K562 (cell line): Measurements from ENCODE around the gene OR8B12. TPM values are rescaled to one million over a fixed set of nuclear protein-coding genes. Genes with fewer than 3 reads are reported as not detected.

Experiments
- ATAC-seq: fragments of 200-7000 bp; cut with Tn5 transposase; 3 replicates; pipeline ENCODE4 v1.9.1; 2020; ENCODE audit warnings: moderate library complexity
- BruUV-seq: library from RNA; stranded (reverse); fragments of 400-500 nt; replicated peaks from 2 replicates; lab custom pipeline; 2021; lab: Mats Ljungman, UMichigan
- CTCF ChIA-PET: fragments of 300-600 bp; formaldehyde crosslinking; extraction: SDS; loops from one replicate; lab custom pipeline; 2021; ENCODE audit warnings: low intra/inter-chr PET ratio; lab: Yijun Ruan, JAX
- POLR2A ChIA-PET: fragments of 300-600, 350-650 bp; sonication (Branson Sonifier 250); formaldehyde crosslinking; extraction: SDS; loops from one replicate; lab custom pipeline; 2021; ENCODE audit warnings: antibody characterized with exemption, inconsistent platforms; lab: Yijun Ruan, JAX
- DNase-seq, 4 experiments: peaks; one replicate each; pipeline versions ENCODE4 v3.0.0 to v3.0.0-alpha.2; 2011 to 2018; ENCODE audit warnings: low spot score in 3 of 4, mixed read lengths in 3 of 4; ENCODE audit errors: extremely low read depth in 1 of 4
- FAIRE-seq: peaks from 2 replicates; lab custom pipeline; 2011; peaks lifted over from hg19 to GRCh38; lab: Jason Lieb, UNC
- H2AFZ ChIP-seq: 2 replicates; pipeline ENCODE4 v1.6.0; 2011; ENCODE audit warnings: low read depth, low read length, control low read depth, inconsistent platforms
- H3K27ac ChIP-seq: fragments of 200-600 bp; 3 replicates; pipeline ENCODE4 v1.8.0; 2011; ENCODE audit warnings: low read depth, mild to moderate bottlenecking, control low read depth, inconsistent platforms, low read length, moderate library complexity, mixed read lengths; ENCODE audit errors: extremely low read depth
- H3K27me3 ChIP-seq, 2 experiments: fragments of 300-600 bp in 1 of 2; 2 replicates in 1 of 2; 3 replicates in 1 of 2; pipeline versions ENCODE4 v1.6.0 to v1.8.0; 2011; ENCODE audit warnings: inconsistent platforms in 2 of 2, low read length in 2 of 2, mild to moderate bottlenecking in 1 of 2, mixed read lengths in 1 of 2, moderate library complexity in 1 of 2; ENCODE audit not compliant: control insufficient read depth in 2 of 2, insufficient read depth in 2 of 2
- H3K36me3 ChIP-seq: fragments of 300-600 bp; 3 replicates; pipeline ENCODE4 v1.8.0; 2011; ENCODE audit warnings: mild to moderate bottlenecking, low read length, inconsistent platforms; ENCODE audit not compliant: control insufficient read depth, insufficient read depth
- H3K4me1 ChIP-seq, 2 experiments: fragments of 200-600 bp in 1 of 2; replicated peaks in 1 of 2; 2 replicates in 1 of 2; 3 replicates in 1 of 2; pipeline versions ENCODE4 v1.5.1 to v1.8.0; 2011; ENCODE audit warnings: inconsistent platforms in 2 of 2, low read length in 2 of 2, mild to moderate bottlenecking in 1 of 2, mixed read lengths in 1 of 2, moderate library complexity in 1 of 2; ENCODE audit not compliant: control insufficient read depth in 2 of 2, insufficient read depth in 2 of 2
- H3K4me2 ChIP-seq: 2 replicates; pipeline ENCODE4 v1.6.1; 2011; ENCODE audit warnings: low read length, control low read depth, inconsistent platforms, mixed read lengths; ENCODE audit not compliant: insufficient read depth
- H3K4me3 ChIP-seq: fragments of 200-600 bp; sonication (generic), shearing (Covaris generic); 2 replicates; pipeline ENCODE4 v1.5.1; 2016; ENCODE audit warnings: control low read depth, inconsistent platforms
- H3K79me2 ChIP-seq: fragments of 200-600 bp; 3 replicates; pipeline ENCODE4 v1.8.0; 2011; ENCODE audit warnings: low read length, inconsistent platforms; ENCODE audit not compliant: control insufficient read depth, insufficient read depth
- H3K9ac ChIP-seq, 2 experiments: 2 replicates each; pipeline versions ENCODE4 v1.6.0 to v1.6.1; 2011; ENCODE audit warnings: low read depth in 2 of 2, low read length in 2 of 2, control low read depth in 1 of 2, inconsistent platforms in 1 of 2, mild to moderate bottlenecking in 1 of 2, mixed read lengths in 1 of 2; ENCODE audit not compliant: insufficient read depth in 1 of 2
- H3K9me1 ChIP-seq: one replicate; pipeline ENCODE4 v1.6.0; 2011; ENCODE audit warnings: inconsistent platforms, mild to moderate bottlenecking, low read length, moderate library complexity; ENCODE audit not compliant: control insufficient read depth, insufficient read depth
- H3K9me3 ChIP-seq: replicated peaks from 2 replicates; pipeline ENCODE4 v1.5.1; 2011; ENCODE audit warnings: low read depth, low read length, inconsistent platforms; ENCODE audit not compliant: control insufficient read depth, insufficient read depth
- H4K20me1 ChIP-seq: replicated peaks from 2 replicates; pipeline ENCODE4 v1.6.1; 2011; ENCODE audit warnings: low read length, inconsistent platforms, mixed read lengths; ENCODE audit not compliant: control insufficient read depth, insufficient read depth
- CXXC5 ChIP-seq: fragments of 250-450 bp; sonication (Bioruptor Pico); IDR thresholded peaks from 2 replicates; pipeline ENCODE4 v1.8.0; 2022; ENCODE audit warnings: inconsistent platforms, mild to moderate bottlenecking, moderate library complexity
- HBP1 ChIP-seq: fragments of 450-650 bp; formaldehyde crosslinking; IDR thresholded peaks from 2 replicates; pipeline ENCODE4 v1.4.0; 2022; ENCODE audit warnings: missing genetic modification characterization
- MAZ ChIP-seq, 2 experiments: fragments of 450-650 bp in 1 of 2; sonication (generic) in 1 of 2; formaldehyde crosslinking; IDR thresholded peaks in 1 of 2; conservative IDR thresholded peaks in 1 of 2; 2 replicates each; pipeline versions ENCODE4 v1.4.0 to v1.5.0; 2020; ENCODE audit warnings: mild to moderate bottlenecking in 1 of 2, missing genetic modification reagents in 1 of 2
- MEIS2 ChIP-seq: fragments of 450-650 bp; IDR thresholded peaks from 2 replicates; pipeline ENCODE4 v1.6.1; 2014; ENCODE audit warnings: mild to moderate bottlenecking; ENCODE audit not compliant: partially characterized antibody
- NELFE ChIP-seq: IDR thresholded peaks from 2 replicates; pipeline ENCODE4 v1.6.1; 2011; ENCODE audit warnings: mild to moderate bottlenecking; ENCODE audit not compliant: insufficient read depth, insufficient read length
- SAFB ChIP-seq: fragments of 200-400 bp; formaldehyde crosslinking; IDR thresholded peaks from 2 replicates; pipeline ENCODE4 v1.6.1; 2017; ENCODE audit warnings: low read depth, low read length, borderline replicate concordance
- TFE3 ChIP-seq: fragments of 450-650 bp; formaldehyde crosslinking; IDR thresholded peaks from 2 replicates; pipeline ENCODE4 v1.4.0; 2020; ENCODE audit warnings: mild to moderate bottlenecking, mixed read lengths
- ZC3H8 ChIP-seq: fragments of 450-650 bp; IDR thresholded peaks from 2 replicates; pipeline ENCODE4 v1.6.1; 2017
- ZNF3 ChIP-seq: fragments of 250-450 bp; sonication (Bioruptor Pico); IDR thresholded peaks from 2 replicates; pipeline ENCODE4 v1.5.0; 2021; ENCODE audit warnings: mild to moderate bottlenecking, moderate library complexity
- ZNF518B ChIP-seq: fragments of 250-450 bp; sonication (Bioruptor Pico); IDR thresholded peaks from 2 replicates; pipeline ENCODE4 v1.5.0; 2021; ENCODE audit warnings: mild to moderate bottlenecking, moderate library complexity
- WGBS: fragments of 100-300 bp; shearing (Covaris generic); methylation state at CpG from one replicate; pipeline ENCODE4 v1.1.6; 2016; ENCODE audit warnings: low coverage, mixed read lengths; ENCODE audit not compliant: insufficient coverage; ENCODE audit errors: missing lambda C conversion rate; 5-methylcytosine and 5-hydroxymethylcytosine counted together
- in situ Hi-C: fragments of 300-500 bp; cut with MboI; formaldehyde crosslinking; loops from 4 replicates; pipeline ENCODE4 v1.15.0; 2018; ENCODE audit warnings: inconsistent platforms, mixed read lengths
- intact Hi-C: fragments of 100-400 bp; cut with micrococcal nuclease; formaldehyde crosslinking; loops from 2 replicates; pipeline ENCODE4 v1.14.2; 2022
- polyA plus RNA-seq, 8 experiments: library from polyadenylated mRNA; depleted of rRNA in 4 of 8; stranded (reverse) in 5 of 8; unstranded in 3 of 8; fragments of >200 nt; fragmentation: Nextera tagmentation in 2 of 8; fragmentation: Illumina TruSeq in 1 of 8; extraction: Ambion mirVana in 2 of 8; extraction: Trizol in 1 of 8; gene quantifications; 2 replicates each; pipeline versions ENCODE4 v1.2.1 to v1.2.3, GENCODE V29; 2011 to 2014; ENCODE audit warnings: inconsistent platforms in 1 of 8, missing spikeins in 1 of 8
- total RNA-seq, 7 experiments: library from RNA; depleted of rRNA in 6 of 7; stranded (reverse); fragments of >200 nt in 6 of 7; fragmentation: Illumina TruSeq in 2 of 7; extraction: Trizol in 2 of 7; gene quantifications; 2 replicates each; pipeline versions ENCODE4 v1.2.1 to v1.2.3, GENCODE V29; 2011 to 2021; ENCODE audit warnings: low replicate concordance in 1 of 7

Gene OR8B12
- total and polyA plus RNA-seq, 9 of the 15 experiments (the other 6 are each of a cell fraction or from before 2014, with no cell fraction given) = 0.06 TPM; not detected in 8

GRCh38 chr11:124584681-124585372, 41.4 kb upstream of the OR8B12 start:
- no TSS peak for BruUV-seq
- no peaks in the 10 kb centered on the region for H4K20me1 ChIP-seq
- H3K9me3 ChIP-seq = no peaks in the 10 kb centered on the region
- DNase-seq (no peak), ATAC-seq (no peak), FAIRE-seq (no peak)
- H3K79me2 ChIP-seq = no peaks in the 10 kb centered on the region
- in situ Hi-C loops = loop anchor here (5.0 to 25.0 kb wide), 2 partner anchors 168 to 523 kb away; no protein-coding TSS in a partner anchor
- H3K4me3 ChIP-seq = no peak overlapping the region
- ChIA-PET CTCF (interaction anchor here (0.6 to 1.1 kb wide), 3 partner anchors 170 to 514 kb away, joined by 3 to 7 read pairs (median 4); no protein-coding TSS in a partner anchor), POLR2A (no interaction called here)
- WGBS = 25% methylated on average over 4 of the region's 4 CpGs
- H3K36me3 ChIP-seq = no peaks in the 10 kb centered on the region
- no peak overlapping the region for H3K27ac ChIP-seq
- H3K9ac ChIP-seq = no peak overlapping the region
- H3K27me3 ChIP-seq = no peaks in the 10 kb centered on the region
- peaks cover 0 to 5% of the 10 kb centered on the region in 2 experiments; a peak in 2 of 5 replicates for H3K4me1 ChIP-seq
- no peak overlapping the region for H2AFZ ChIP-seq
- H3K4me2 ChIP-seq = no peak overlapping the region
- TF ChIP-seq ZC3H8 (no peak), CXXC5 (no peak), MAZ (CRISPR knock-in tag; conservative IDR thresholded peaks at IDR 0.05 in 1 of 2, IDR thresholded peaks at IDR 0.05 in 1 of 2) (no peak), SAFB (no peak), MEIS2 (no peak), ZNF518B (CRISPR knock-in tag) (no peak), HBP1 (CRISPR knock-in tag) (no peak), NELFE (no peak), TFE3 (CRISPR knock-in tag) (no peak), ZNF3 (CRISPR knock-in tag) (no peak)
- no peaks in the 10 kb centered on the region for H3K9me1 ChIP-seq
- intact Hi-C loops = loop anchor here (10.0 kb wide), 1 partner anchor 390 kb away; no protein-coding TSS in a partner anchor
